NCI-H1048 (cell line): ENCODE measurements around the gene UQCC5.

Source experiments
- DNase-seq: peaks from one replicate; lab custom pipeline; 2025; lab: John Stamatoyannopoulos, UW

Gene UQCC5

DNA sequence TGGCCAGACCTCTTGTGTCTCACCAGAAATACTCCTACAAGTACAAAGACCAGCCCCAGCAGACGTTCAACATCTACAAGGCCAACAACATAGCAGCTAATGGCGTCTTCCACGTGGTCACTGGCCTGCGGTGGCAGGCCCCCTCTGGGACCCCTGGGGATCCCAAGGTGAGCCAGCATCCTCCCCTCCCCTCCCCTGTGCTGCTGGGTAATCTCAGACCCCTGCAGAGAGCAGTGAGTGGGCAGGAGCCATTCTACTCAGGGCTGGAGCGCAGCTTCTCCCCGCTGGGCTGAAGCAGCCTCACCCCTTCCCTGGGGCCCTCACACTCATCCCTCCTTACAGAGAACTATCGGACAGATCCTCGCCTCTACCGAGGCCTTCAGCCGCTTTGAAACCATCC lies 31.4 kb upstream of the UQCC5 start:
- DNase-seq = no peak

DNA sequence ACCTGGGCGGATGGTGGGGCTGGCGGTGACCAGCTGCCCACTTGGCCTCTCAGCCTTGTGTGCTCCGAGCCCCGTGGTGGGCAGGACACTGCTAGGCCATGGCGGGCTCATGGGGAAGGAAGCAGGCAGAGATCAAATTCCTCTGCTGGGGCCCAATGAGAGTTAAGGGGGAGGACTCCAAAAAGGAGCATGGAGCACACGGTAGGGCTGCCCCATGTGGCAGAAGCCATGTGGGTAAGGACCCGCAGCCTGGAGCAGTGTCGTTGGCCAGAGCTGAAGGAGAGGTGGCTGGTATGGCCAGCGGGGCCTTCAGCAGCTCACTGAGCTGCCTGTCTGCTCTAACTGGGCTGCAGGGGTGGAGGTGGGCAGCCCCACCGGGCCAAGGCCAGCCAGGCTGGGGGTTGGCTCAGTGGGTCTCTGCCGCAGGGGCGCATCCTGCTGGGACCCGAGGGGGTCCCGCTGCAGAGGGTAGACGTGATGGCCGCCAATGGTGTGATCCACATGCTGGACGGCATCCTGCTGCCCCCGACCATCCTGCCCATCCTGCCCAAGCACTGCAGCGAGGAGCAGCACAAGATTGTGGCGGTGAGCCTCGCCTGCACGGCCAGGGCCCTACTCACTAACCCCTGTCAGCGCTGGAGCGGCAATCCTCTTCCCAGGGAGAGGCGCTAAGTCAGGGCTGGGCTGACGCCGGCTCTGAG lies 30.0 kb upstream of the UQCC5 start:
- no peak for DNase-seq

DNA sequence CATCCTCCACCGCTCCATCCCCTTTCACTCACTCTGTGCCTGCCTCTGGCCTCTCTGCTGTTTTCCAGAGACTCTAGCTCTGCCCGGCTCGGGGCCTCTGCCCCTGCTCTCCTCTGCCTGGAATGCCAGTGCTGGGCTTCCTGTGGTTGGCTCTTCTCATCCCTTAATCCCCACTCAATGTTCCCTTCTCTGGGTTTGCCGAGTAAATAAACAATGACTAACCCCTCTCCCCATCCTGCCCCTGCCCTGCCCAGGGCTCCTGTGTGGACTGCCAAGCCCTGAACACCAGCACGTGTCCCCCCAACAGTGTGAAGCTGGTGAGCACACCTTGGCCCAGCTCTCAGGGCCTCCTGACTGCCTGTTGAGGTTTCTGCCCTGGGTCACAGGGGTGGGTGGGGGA lies 29.0 kb upstream of the UQCC5 start:
- no peak for DNase-seq

DNA sequence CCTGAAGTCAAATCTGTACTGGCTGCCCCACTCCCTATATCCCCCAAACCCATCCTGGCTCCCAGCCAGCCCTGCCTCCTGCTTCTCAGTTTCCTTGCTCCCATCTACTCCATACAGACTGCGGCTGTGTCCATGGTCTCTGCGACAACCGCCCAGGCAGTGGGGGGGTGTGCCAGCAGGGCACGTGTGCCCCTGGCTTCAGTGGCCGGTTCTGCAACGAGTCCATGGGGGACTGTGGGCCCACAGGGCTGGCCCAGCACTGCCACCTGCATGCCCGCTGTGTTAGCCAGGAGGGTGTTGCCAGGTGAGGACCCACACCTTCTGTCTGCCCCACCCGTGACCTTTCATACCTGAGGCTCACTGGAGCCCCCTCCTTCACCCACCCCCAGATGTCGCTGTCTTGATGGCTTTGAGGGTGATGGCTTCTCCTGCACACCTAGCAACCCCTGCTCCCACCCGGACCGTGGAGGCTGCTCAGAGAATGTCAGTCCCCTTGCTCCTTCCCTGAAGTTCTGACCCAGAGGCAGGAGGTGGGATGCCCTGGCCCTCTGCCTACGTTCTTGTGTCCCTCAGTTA lies 26.6 kb upstream of the UQCC5 start:
- DNase-seq = no peak

DNA sequence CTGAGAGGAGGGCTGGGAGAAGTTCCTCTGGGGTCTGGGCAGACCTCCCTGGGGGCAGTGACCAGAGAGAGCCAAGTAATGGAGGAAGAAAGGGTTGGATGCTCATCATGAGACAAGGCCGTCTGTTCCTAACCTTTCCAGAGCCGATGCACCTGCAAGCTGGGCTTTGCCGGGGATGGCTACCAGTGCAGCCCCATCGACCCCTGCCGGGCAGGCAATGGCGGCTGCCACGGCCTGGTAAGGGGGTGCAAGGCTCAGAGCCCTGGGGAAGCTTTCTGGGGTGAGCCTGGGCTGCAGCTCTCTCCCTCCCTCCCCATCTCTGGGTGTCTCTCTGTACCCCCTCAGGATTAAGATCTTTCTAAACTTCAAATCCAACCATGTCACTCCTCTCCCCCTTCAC lies 24.9 kb upstream of the UQCC5 start:
- no peak for DNase-seq

DNA sequence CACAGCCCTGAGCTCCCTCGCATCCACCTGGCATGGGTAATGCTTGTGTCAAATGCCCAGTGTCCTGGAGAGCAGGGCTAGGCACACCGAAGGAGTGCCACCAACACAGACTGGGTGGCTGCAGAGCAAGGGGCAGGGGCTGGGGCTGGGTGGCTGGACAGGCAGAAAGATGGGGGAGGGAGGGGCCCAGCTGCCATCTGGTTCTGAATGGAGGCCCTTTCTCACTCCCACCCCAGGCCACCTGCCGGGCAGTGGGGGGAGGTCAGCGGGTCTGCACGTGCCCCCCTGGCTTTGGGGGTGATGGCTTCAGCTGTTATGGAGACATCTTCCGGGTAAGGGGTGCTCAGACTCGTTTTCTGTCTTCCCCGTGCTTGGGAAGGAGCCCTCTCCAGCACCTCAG lies 24.3 kb upstream of the UQCC5 start:
- no peak for DNase-seq

DNA sequence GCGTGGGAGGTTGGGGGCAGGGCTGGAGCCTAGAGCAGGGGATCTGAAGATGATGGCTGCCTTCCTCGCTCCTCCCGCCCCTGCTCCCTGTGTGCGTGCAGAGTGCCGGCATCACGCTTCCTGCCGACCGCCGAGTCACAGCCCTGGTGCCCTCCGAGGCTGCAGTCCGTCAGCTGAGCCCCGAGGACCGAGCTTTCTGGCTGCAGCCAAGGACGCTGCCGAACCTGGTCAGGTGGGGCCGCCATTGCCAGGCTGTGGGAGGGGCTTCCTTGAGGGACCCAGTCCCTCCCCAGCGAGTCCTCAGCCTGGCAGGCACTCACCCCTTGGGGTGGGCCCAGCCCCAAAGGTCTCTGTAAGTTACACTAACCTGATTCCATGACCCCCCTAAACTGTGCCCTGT lies 23.7 kb upstream of the UQCC5 start:
- DNase-seq = no peak

DNA sequence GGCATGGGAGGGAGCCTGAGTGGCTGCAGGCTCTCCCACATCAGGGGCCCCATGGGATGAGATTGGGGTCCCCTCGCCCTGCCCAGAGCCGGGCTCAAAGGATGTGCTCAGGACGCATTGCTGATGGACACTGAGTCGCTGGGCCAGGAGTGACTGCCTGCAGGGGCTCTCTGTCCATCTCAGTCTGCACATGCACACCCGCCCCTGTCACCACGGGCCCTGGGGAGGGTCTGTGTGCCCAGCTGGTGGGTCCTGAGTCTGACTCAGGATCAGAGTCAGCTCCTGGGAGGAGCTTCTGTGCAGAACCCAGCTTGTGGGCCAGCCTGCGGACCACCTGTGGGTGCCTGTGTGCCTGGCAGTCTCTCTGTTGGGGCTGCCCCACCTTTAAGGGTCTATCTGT lies 23.1 kb upstream of the UQCC5 start:
- no peak for DNase-seq

DNA sequence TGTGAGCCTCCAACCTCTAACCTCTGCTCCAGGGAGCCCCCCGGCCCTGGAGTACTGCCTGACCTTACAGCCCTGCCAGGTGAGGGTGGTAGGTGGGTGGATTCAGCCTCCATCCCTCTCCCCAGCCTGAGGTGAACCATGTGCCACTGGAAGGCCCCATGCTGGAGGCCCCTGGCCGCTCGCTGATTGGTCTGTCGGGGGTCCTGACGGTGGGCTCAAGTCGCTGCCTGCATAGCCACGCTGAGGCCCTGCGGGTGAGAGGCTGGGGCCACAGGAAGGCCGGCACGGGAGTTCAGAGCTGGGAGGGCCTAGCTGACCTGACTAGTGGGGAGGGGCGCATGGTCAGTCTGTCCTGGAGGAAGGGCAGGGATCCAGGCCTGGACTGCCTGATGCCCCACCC lies 21.8 kb upstream of the UQCC5 start:
- DNase-seq = no peak

DNA sequence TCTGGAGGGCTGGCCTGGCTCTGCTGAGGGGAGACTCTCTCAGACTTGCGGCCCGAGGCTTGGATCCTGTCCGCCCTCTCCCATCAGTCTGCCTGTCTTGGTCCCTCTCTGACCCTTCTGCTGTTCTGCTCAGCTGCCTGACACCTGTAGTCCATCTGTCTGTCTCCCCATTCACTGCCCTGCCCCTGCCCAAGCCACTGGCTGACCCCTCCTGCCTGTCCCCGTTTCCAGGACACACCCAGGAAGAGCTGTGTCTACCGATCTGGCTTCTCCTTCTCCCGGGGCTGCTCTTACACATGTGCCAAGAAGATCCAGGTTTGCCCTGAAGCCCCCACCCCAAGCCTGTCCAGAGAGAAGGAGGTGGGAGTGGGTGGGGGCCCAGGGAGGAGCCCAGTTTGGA lies 21.2 kb upstream of the UQCC5 start:
- no peak for DNase-seq

DNA sequence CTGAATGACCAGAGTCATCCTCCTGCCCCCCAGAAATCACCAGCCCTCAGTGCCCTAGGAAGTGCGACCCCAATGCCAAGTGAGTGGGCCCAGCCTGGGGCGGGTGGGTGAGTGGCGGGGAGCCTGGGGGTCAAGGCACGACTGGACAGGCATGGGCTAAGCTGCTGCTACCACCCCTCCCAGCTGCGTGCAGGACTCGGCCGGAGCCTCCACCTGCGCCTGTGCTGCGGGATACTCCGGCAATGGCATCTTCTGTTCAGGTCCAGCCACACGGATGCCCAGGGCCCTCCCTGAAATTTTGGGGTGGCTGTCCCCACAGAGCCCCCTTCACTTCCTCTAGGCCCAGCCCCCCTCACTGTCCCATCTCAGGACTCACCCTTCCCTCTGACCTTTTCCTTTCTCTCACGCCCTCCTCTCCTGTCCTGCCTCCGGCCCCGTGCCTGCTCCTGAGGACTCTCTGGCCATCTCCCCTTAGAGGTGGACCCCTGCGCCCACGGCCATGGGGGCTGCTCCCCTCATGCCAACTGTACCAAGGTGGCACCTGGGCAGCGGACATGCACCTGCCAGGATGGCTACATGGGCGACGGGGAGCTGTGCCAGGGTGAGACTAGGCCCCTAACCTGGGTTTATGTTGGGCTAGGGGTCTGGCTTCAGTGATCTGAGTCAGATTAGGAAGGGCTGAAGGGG lies 19.8 kb upstream of the UQCC5 start:
- no peak for DNase-seq

DNA sequence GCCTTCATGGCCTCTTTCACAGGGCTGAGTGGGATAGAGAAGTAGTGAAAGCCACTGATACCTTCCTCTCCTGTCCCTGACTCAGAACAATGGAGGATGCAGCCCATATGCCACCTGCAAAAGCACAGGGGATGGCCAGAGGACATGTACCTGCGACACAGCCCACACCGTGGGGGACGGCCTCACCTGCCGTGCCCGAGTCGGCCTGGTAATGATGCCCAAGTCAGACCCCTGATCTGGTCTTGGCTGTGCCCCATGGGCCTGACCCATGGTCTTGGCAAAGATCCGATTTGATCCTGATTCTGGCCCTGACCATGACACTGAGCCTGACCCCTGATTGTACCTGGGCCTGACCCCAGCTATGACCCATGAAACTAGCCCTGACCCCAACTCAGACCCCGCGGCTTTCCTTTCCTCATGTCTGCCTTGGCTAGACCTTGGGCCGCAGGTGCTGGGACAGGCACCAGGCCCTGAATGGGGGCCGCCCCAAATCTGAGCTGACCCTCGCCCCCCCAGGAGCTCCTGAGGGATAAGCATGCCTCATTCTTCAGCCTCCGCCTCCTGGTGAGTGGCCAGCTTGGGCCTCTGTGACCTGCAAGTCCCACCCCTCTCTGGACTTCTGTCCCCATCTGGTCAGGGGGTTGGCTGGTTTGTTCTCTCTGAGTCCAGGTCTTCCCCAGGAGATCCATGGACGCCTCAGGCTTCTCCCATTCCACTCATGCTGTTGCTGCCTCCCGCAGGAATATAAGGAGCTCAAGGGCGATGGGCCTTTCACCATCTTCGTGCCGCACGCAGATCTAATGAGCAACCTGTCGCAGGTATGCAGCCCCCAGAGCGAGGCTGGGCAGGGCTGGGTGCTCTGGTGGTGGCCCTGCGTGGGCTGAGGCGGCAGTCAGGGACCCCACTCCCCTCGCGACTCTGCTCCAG lies 18.3 kb upstream of the UQCC5 start:
- no peak for DNase-seq

DNA sequence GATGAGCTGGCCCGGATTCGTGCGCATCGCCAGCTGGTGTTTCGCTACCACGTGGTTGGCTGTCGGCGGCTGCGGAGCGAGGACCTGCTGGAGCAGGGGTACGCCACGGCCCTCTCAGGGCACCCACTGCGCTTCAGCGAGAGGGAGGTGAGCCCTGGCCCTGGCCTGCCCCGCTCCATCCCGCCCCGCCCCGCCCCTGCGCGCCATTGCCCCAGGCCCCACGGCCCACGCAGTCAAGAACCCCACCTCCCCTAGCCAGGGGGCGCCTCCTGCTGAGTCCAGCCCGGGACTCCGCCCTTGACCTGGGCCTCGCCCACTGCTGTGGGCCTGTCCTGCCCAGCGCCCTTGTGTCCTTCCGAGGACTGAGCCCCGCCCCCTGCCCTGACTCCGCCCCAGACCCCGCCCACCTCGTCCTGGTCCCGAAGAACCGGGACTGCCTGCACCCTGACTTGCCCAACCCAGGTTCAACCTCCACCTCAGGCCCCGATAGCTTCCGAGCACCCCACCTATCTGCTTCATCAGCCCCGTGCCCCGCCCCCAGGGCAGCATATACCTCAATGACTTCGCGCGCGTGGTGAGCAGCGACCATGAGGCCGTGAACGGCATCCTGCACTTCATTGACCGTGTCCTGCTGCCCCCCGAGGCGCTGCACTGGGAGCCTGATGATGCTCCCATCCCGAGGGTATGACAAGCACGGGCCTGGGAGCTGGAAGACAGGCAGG lies 17.5 kb upstream of the UQCC5 start:
- no peak for DNase-seq

DNA sequence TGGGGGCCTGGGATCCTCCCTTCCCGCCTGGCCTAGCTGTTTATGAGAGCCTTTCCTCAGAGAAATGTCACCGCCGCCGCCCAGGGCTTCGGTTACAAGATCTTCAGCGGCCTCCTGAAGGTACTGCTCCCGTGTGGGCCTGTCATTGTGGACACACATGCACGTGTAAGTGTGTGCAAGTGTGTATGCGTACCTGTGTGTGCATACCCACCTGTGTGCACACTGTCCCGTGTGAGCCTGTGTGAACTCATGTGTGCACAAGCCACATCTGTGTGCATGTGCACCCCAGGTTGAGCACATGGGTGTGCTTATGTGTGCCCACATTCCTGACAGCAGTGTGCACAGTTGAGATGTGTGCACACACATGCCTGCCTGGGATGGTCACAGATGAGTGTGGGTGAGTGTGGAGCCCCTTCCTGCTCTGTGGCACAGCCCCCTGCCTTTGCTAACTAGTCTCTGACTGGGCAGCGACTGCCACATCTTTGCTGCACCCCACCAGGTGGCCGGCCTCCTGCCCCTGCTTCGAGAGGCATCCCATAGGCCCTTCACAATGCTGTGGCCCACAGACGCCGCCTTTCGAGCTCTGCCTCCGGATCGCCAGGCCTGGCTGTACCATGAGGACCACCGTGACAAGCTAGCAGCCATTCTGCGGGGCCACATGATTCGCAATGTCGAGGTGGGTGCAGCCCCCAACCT lies 16.8 kb upstream of the UQCC5 start:
- DNase-seq = no peak

DNA sequence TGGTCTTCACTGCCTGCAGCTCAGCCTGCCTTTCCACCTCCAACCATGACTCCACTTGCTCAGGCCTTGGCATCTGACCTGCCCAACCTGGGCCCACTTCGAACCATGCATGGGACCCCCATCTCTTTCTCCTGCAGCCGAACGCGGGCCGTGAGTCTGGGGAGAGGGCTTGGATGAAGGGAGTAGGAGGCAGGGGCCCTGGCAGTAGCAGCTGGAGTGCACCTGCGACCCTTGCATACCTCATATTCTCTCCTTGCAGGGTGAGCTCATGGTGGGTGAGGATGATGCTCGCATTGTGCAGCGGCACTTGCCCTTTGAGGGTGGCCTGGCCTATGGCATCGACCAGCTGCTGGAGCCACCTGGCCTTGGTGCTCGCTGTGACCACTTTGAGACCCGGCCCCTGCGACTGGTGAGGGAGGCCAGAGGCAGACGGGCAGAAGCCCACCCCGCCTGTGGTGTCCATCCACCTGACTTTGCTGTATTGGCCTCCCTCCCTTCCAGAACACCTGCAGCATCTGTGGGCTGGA lies 16.2 kb upstream of the UQCC5 start:
- DNase-seq = no peak

DNA sequence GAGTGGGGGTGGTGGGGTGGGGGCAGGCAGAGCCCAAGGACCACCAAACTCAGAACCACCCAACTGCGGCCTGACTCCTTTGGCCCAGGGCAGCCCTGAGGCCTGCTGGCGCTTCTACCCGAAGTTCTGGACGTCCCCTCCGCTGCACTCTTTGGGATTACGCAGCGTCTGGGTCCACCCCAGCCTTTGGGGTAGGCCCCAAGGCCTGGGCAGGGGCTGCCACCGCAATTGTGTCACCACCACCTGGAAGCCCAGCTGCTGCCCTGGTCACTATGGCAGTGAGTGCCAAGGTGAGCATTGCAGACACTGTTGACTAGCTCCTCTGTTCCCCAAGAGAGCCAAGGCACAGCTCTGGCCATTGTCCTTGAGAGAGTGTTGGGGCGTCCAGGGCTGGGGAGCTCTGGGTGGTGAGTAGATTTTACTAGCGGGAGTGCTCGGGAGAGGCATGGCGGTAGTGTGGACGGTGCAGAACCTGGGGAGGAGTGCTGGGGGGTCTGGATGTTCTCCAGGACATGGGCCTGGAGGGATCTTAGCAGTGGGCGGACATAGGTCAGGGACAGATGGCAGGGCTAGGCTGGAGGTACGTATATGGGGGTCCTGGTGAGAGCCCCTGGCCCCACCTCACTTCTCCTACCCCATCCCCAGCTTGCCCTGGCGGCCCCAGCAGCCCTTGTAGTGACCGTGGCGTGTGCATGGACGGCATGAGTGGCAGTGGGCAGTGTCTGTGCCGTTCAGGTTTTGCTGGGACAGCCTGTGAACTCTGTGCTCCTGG lies 15.5 kb upstream of the UQCC5 start:
- DNase-seq = no peak

DNA sequence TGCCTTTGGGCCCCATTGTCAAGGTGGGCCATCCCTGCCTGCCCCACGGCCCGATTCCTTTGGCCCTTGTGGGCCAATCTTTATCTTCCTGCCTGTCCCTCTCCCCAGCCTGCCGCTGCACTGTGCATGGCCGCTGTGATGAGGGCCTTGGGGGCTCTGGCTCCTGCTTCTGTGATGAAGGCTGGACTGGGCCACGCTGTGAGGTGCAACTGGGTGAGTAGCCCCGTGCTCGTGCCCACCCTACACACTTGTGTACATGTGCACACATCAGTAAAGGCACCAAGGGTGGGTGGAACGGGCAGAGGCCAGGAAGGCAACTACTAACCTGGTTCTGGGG lies 14.9 kb upstream of the UQCC5 start:
- DNase-seq = no peak

DNA sequence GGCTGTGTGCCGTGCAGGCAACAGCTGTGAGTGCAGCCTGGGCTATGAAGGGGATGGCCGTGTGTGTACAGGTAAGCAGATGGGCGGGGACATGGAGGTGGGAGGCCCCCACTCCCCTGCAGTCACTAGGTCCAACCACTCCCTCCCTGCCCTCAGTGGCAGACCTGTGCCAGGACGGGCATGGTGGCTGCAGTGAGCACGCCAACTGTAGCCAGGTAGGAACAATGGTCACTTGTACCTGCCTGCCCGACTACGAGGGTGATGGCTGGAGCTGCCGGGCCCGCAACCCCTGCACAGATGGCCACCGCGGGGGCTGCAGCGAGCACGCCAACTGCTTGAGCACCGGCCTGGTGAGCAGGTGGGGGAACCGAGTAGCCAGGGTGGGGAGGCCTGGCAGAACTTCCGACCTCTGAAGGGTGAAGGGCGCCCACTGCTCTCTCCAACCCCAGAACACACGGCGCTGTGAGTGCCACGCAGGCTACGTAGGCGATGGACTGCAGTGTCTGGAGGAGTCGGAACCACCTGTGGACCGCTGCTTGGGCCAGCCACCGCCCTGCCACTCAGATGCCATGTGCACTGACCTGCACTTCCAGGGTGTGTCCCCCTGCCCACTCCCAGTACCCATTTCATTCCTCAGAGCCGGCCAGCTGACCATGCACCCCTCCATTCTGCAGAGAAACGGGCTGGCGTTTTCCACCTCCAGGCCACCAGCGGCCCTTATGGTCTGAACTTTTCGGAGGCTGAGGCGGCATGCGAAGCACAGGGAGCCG lies 14.3 kb upstream of the UQCC5 start:
- no peak for DNase-seq

DNA sequence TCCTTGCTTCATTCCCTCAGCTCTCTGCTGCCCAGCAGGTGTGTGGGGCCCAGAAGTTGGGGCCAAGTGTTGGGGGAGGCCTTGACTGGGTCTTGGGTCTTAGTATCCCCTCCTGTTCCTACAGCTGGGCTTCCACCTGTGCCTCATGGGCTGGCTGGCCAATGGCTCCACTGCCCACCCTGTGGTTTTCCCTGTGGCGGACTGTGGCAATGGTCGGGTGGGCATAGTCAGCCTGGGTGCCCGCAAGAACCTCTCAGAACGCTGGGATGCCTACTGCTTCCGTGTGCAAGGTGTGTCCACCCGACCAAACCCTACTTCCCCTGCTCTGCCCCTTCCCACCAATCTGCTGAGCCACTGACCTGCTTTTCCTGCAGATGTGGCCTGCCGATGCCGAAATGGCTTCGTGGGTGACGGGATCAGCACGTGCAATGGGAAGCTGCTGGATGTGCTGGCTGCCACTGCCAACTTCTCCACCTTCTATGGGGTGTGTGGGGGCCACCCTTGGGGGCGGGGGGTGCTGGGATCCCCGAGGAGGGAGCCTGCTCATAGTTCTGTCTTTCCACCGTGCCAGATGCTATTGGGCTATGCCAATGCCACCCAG lies 13.7 kb upstream of the UQCC5 start:
- no peak for DNase-seq
